SK-N-SH treated with all-trans-retinoic acid at 6 μM for 48 hours (cell line): ENCODE results near the gene SNX32.

Experiments used
- GLIS3 ChIP-seq: fragments of 250-450 bp; sonication (Bioruptor Pico); IDR thresholded peaks from 2 replicates; pipeline ENCODE4 v1.5.0; 2020; ENCODE audit warnings: mild to moderate bottlenecking, moderate library complexity
- TCF4 ChIP-seq: fragments of 250-450 bp; sonication (Bioruptor Pico); IDR thresholded peaks from 2 replicates; pipeline ENCODE4 v1.8.0; 2021; ENCODE audit warnings: mild to moderate bottlenecking, moderate library complexity, borderline replicate concordance
- ZFP30 ChIP-seq: fragments of 450-650 bp; formaldehyde crosslinking; IDR thresholded peaks from 2 replicates; pipeline ENCODE4 v1.5.0; 2022; ENCODE audit warnings: mild to moderate bottlenecking, moderate library complexity
- ZNF565 ChIP-seq: fragments of 450-650 bp; formaldehyde crosslinking; conservative IDR thresholded peaks from 2 replicates; pipeline ENCODE4 v1.5.0; 2020; ENCODE audit warnings: low read depth, mild to moderate bottlenecking, moderate library complexity
- ZNF70 ChIP-seq: fragments of 450-650 bp; formaldehyde crosslinking; IDR thresholded peaks from 2 replicates; pipeline ENCODE4 v1.5.0; 2020; ENCODE audit warnings: mild to moderate bottlenecking, moderate library complexity

- TF ChIP-seq ZNF565 (no peak), GLIS3 (CRISPR knock-in tag) (no peak), TCF4 (no peak), ZNF70 (no peak), ZFP30 (CRISPR knock-in tag) (no peak)
Observed at GRCh38 chr11:65854161-65854592, 20.4 kb downstream of the SNX32 start.
